HG02852 (cell line): ENCODE data around the gene KBTBD13.
"Not testable (repeated sequence)": the region's sequence is repeated elsewhere in the genome, so short reads cannot be mapped to it uniquely, and the experiment has no call there.

Source experiments
- ATAC-seq: cut with Tn5 transposase; IDR thresholded peaks from one replicate; pipeline ENCODE4 v1.9.1; 2021; ENCODE audit warnings: mild to moderate bottlenecking, moderate library complexity; ENCODE audit not compliant: unreplicated experiment

Gene KBTBD13

DNA sequence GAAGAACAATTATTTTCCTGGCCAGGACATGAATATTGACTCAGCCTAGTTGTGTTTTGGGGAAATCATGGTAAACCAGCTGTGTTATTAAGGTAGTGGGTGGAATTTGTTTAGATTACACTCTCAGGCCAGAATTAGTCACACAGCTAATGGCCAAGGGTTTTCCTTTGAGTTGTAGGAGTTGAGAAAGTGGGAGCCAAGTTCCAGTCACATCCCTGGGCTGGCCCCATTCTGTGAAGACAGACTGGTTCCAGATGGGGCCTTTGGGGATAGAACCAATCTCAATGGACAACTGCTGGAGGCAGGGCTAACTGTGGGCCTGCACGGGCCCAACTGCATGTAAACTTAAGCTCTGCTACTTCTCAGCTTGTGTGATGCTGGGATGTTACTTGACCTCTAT, 7.4 kb upstream of the KBTBD13 start:
- ATAC-seq, result no peak

DNA sequence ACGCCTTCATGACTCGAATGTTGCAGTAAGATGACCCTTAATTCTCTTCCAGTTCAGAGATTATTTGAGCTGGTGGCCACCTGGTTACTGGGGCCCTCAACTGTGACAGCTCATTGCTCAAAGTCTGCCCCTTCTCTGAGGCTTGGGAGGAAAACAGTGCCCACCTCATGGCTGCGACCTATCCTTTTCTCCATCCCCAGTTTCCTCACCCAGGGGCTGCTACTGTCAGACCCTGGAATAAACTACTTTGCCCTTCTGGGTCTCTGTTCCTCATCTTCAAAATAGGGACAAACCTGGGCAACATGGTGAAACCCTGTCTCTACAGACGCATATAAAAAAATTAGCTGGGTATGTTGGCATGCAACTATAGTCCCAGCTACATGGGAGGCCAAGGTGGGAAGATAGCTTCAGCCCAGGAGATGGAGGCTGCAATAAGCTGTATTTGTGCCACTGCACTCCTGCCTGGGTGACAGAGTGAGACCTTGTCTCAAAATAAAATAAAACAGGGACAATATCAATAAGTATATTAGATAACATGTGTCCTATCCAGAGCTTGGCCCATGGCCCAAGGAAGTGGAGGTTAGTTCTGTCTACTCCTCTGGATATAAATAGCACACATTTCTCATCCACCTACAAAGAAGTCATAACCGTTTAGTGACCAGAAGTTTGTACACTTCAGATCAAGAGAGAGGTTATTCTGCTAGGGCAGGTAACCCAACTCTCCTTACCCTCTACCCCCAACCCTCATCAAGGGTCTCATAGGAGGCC, 6.6 kb upstream of the KBTBD13 start:
- no peak for ATAC-seq

DNA sequence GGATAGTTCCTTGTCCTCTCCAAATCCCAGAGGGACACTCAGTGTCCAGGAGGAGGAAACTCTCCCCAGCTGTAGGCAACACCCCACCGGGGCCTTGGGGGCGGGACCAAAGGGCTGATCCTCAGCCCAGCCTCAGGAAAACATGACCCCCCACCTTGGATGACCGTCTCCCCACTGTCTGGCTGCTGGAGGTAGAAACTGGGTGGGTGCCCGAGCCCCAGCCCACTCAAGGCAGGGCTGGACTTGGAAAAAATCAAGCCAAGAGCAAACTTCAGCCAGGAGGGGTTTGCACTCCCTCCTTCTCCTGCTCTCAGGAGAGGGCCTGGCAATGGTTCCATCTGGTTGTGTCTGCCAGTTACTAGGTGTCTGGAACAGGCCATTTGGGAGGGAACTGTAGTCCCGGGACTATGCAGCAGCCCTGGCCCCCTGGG, 5.2 kb upstream of the KBTBD13 start:
- ATAC-seq, result no peak

DNA sequence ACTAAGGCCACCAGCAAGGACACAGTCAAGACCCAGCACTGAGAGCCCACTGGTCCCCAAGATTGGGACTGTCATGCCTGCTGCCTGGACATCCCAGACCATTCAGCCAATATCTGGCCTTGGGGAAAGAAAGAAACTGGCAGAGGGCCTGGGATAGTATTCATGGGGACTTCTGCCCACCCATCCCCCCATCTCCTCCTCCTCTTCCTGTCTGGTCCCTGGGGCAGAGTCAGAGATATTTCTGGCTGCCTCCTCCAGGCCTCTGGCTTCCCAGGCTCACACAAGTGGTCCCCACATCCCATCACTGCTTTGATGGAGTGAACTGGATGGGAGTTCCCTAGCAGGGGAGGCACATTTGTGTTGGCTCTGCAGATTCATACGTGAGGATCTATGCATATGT, 4.5 kb upstream of the KBTBD13 start:
- no peak for ATAC-seq

DNA sequence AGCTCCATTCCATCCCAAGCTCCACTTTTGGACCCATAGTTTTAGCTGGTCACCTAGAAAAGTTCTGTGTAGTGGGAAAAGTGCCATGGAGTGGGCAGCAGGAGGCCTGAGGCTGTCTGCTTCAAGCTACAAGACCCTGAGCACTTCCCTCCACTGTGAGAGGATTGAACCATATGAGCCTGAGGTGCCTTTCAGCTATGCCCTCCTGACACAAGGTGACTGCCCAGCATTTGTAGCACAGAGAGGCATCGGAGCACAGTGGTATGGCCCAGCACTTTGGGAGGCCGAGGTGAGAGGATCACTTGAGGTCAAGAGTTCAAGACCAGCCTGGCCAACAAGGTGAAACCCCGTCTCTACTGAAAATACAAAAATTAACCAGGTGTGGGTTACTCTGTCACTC, 3.9 kb upstream of the KBTBD13 start:
- no peak for ATAC-seq

DNA sequence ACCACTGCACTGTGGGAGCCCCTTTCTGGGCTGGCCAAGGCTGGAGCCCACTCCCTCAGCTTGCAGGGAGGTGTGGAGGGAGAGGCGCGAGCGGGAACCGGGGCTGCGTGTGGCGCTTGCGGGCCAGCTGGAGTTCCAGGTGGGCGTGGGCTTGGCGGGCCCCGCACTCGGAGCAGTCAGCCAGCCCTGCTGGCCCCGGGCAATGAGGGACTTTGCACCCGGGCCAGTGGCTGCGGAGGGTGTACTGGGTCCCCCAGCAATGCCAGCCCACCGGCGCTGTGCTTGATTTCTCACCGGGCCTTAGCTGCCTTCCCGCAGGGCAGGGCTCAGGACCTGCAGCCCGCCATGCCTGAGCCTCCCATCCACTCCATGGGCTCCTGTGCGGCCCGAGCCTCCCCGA, 1.6 kb upstream of the KBTBD13 start:
- not testable (repeated sequence) for ATAC-seq

DNA sequence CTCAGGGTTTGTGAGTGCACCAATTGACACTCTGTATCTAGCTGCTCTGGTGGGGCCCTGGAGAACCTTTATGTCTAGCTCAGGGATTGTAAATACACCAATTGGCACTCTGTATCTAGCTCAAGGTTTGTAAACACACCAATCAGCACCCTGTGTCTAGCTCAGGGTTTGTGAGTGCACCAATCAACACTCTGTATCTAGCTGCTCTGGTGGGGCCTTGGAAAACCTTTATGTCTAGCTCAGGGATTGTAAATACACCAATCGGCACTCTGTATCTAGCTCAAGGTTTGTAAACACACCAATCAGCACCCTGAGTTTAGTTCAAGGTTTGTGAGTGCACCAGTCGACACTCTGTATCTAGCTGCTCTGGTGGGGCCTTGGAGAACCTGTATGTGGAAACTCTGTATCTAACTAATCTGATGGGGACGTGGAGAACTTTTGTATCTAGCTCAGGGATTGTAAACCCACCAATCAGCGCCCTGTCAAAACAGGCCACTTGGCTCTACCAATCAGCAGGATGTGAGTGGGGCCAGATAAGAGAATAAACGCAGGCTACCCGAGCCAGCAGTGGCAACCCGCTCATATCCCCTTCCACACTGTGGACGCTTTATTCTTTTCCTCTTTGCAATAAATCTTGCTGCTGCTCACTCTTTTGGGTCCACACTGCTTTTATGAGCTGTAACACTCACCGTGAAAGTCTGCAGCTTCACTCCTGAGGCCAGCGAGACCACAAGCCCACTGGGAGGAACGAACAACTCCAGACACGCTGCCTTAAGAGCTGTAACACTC, 745 bp upstream of the KBTBD13 start:
- ATAC-seq, result not testable (repeated sequence)

DNA sequence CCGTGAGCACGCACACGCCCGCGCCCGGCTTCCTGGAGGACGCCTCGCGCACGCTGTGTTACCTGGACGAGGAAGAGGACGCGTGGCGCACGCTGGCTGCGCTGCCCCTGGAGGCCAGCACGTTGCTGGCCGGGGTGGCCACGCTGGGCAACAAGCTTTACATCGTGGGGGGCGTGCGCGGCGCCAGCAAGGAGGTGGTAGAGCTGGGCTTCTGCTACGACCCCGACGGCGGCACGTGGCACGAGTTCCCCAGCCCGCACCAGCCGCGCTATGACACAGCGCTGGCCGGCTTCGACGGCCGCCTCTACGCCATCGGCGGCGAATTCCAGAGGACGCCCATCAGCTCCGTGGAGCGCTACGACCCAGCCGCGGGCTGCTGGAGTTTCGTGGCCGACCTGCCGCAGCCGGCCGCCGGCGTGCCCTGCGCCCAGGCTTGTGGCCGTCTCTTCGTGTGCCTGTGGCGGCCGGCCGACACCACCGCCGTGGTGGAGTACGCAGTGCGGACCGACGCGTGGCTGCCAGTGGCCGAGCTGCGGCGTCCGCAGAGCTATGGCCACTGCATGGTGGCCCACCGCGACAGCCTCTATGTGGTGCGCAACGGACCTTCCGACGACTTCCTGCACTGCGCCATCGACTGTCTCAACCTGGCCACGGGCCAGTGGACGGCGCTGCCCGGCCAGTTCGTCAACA, 890 bp downstream of the KBTBD13 start:
- ATAC-seq, result no peak

DNA sequence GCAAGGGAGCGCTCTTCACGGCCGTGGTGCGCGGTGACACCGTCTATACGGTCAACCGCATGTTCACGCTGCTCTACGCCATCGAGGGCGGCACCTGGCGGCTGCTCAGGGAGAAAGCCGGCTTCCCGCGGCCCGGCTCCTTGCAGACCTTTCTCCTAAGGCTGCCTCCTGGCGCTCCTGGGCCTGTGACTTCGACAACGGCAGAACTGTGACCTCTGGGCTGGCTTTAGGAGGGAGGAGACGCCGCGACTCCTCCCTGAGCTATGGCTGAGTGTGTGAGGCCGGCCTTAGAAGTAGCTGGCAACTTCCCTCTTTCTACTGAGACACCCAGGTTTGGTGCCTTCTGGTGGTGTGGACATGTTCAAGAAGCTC, 1.4 kb downstream of the KBTBD13 start:
- no peak for ATAC-seq

DNA sequence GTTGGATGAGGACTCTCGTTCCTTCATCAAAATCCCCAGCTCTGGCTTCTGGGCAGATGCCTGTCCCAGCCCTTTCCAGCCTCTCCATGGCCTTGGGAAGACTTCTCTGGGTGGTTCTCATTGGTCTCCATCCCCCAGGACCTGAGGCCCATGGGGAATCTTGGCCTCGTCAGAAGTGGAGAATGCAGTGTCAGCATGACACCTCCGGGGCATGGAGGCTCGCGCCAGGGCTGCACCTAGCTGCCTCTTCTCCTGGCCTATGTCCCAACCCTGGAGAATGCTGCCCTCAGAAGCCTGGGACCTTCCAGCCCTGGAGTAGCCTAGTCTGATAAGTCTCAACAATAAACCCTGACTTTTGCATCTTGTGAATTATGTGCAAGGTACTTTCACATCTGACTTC, 3.0 kb downstream of the KBTBD13 start:
- ATAC-seq, result no peak

DNA sequence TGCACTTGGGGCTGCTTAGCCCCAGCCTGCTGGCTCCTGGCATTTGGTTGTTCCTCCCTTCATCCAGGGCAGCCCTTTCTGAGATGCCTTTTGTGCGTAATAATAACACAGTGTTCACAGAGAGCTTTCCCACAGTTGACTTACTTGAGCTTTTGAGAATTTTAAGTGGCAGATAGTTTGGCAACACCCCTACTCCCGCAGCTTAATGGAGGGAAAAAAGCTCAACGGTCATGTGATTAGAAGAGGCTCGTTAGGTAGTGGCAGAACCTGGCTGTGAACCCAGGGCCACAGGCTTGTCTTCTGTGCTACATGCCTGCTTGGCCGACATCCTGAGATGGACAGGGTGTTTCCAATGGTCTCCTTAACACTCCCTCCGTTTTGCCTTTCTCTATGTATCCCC, 4.7 kb downstream of the KBTBD13 start:
- no peak for ATAC-seq

DNA sequence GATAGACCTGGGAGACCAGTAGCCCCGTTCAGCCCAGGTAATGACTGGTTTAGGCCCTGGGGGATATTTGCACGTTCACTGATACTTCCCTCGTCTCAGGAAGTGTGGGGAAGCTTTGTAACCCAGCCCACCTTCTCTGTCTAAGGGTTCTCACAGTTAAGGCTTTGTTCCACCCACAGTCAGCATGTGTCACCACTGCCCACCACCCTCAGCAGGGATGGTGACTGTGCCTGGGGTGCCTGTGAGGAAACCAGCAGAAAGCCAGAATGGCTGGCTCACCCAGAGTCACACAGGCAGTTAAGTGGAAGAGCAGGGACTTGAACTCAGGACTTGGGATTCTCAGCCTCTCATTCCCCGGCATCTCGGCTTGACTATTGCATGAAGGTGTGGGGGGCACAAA, 5.2 kb downstream of the KBTBD13 start:
- no peak for ATAC-seq

DNA sequence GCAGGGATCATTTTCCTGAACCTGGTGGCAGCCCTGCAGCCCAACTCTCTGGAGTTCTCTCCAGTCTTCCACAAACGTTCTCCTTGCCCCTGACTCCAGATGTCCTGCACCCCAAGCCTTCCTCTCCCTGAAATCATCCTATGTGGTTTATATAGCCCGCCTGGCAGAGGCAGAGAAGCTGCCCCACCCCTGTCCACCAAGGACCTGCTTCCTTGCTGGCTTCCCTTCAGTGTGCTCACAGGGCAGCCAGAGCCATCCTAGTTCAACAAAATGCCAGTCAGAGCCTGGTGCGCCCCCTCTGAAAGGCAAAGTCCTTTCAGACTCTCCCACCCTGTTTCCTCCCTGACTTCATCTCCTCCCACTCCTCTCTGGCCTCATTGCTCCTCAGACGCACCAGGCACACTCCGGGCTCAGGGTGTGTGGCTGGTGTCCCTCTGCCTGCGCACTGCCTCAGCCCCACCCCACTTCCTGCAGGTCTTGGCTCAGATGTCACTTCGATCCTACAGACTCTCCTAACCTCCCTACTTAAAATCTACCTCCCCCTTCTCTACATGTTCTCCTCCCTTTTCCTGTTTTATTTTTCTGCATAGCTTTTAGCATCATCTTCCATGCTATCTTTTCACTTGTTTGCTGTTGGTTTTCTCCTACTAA, 5.9 kb downstream of the KBTBD13 start:
- ATAC-seq, result no peak

DNA sequence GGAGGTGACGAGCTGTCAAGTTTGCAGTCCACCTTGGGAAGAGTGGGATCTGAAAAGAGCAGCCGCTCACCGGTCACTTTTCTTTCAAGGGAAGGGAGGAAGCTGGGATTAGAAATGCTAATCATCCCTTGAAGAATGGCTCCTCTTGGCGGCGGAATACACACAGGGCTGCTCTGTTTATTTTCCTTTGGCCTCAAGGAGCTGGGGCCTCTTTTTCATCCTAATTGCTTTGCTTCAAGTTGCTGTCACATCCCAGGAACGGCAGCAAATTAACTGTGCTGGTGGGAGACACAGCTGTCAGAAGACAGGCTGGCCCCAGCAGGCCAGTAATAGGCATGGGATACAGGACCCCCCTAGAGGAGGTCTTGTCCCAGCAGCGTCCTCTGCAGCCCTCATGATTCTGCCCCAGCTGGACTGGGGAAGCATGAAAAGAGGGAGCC, 6.7 kb downstream of the KBTBD13 start:
- ATAC-seq, result no peak

DNA sequence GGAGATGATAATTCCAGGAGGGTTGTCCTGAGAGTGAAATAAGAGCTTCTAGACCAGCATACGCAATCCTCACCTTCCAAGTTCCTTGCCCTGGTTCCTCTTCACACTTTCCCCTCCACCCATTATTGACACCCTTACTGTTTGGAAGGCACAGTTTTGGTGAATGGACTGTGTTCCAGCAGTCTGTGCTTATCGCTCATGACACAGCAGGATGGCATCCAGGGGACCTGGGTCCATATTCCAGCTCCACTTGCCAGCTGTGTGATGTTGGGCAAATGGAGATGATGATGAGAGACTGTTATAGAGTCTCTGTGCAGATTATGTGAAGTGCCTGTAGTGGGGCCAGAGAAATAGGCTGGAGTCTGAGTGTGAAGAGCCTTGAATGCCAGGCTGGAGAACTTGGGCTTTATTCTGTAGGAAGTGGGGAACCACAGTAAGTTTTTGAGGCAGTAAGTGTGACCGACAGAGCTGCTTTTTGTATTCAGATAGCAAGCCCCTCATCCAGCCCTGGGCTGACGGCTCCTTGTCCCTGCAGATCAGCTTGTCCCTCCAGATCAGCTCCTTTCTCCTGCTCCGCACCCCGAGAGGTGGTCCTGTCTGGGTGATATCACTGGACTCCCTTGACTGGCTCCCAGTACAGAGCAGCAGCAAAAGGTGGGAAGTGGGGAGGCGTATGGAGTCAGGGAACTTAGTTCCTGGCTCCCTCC, 8.1 kb downstream of the KBTBD13 start:
- ATAC-seq, result no peak

DNA sequence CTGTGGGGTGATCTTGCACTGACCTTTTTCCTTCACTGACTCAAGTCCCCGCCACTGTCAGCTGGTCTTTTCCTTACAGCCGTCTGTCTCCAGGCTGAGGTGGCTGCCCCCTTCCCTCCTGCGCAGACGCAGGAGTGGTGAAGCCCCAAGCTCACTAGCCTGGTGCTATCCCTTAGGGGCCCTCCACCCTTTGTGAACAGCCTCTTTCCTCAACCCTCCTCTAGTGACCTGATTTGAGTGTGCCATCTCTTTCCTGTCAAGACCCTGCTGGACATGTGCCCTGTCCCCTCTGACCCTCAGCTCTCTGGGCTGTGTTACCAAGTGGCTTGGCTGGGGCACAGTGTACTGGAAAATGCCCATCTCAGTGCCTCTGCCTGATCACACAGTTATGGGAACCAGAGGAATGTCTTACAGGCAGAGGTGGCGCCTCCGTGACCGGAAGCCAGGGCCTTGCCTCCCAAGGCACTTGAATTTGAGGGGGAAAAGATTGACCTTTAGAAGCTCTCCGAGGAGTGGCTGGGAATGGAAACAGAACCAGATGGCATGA, 8.7 kb downstream of the KBTBD13 start:
- ATAC-seq, result no peak

DNA sequence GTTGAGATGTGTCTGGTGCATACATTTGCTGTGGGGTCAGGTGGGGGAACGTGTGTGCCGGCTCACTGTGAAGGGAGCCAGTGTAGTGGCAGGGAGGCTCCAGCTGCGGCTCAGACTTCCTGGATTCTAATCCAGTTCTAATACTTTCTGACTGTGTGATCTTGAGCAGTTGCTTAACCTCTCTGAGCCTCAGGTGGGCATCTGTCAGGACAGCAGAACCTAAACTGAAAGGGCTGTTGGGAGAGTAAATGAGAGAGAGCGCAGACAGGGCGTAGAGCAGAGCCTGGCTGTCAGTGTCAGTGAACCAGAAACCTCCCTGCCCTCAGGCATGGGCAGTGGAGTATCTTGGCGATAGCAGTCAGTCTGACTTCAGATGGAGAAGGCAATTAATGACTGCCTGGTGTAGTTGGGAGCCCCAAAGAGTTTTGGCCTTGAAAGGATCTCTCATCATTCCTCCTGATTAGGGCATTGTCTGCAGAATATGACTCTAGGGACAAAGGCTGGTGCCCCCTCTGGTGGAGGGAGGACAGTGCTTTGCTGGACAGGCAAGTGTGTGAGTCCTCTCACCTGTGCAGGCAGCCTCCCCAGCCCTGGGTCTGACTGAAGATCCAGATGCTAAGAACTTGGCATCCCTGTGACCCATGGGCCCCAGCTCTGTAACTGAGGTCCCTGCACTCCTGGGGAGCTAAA, 9.6 kb downstream of the KBTBD13 start:
- no peak for ATAC-seq

DNA sequence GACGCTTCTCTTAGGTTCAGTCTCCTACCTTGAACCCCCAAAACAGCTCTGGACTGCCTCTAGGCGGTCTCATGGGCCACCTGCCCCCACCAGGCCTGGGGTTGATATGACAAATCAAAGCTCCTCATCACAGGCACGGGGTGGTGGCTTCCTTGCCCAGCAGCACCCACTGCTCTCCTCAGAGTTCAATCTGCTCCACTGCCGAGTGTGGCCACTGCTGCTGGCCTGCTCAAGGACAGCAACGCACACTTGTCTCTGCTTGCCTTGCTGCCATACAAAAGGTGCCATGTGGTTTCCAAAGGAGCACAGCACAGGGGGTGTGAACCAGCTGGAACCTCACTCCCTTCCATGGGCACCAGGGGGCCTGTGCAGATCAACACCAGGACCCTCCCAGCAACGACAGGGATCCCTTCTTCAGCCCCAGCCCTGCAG, 10.2 kb downstream of the KBTBD13 start:
- ATAC-seq, result no peak

DNA sequence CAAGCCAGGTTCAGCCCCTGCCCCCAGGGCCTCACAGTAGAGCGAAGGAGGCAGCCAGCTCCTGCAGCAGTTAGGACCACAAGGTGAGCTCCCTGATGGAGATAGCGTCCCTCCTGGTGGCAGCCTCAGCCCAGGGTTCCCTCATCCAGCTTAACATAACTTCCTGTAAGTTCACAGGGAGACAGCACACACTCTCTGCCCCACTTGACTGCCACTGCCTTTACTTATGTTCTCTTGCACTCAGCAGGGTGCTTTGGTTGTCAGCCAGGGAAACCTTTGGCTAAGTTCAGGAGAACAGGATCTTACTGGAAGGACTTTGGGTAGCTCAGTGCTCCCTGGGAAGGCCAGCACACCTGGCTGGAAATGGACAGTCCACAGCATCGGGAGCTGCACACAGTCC, 10.9 kb downstream of the KBTBD13 start:
- no peak for ATAC-seq
